Caco-2 (cell line): ENCODE results near the gene ATG12. TPM values are rescaled to one million over a fixed set of nuclear protein-coding genes. Genes with fewer than 3 reads are reported as not detected.

Experiments
- BruUV-seq: library from RNA; stranded (reverse); fragments of 400-500 nt; replicated peaks from 2 replicates; lab custom pipeline; 2021; lab: Mats Ljungman, UMichigan
- CTCF ChIA-PET: fragments of 300-600 bp; sonication (Branson Sonifier 250); formaldehyde crosslinking; loops from one replicate; lab custom pipeline; 2022; ENCODE audit warnings: antibody characterized with exemption; lab: Charles Lee
- POLR2A ChIA-PET: fragments of 300-600 bp; sonication (Branson Sonifier 250); formaldehyde crosslinking; loops from one replicate; lab custom pipeline; 2022; ENCODE audit warnings: antibody characterized with exemption; lab: Charles Lee
- DNase-seq, 2 experiments: peaks; one replicate each; pipeline versions ENCODE4 v3.0.0 to v3.0.0-alpha.2; 2020 to 2022
- H3K27me3 ChIP-seq: replicated peaks from 2 replicates; pipeline ENCODE4 v1.6.0; 2011; ENCODE audit warnings: low read length; ENCODE audit not compliant: control insufficient read depth, insufficient read depth
- H3K36me3 ChIP-seq: 2 replicates; pipeline ENCODE4 v1.5.1; 2011; ENCODE audit warnings: low read length; ENCODE audit not compliant: control insufficient read depth, insufficient read depth
- H3K4me1 ChIP-seq: fragments of 250-450 bp; sonication (Bioruptor Pico); 2 replicates; pipeline ENCODE4 v1.5.1; 2020; ENCODE audit warnings: mild to moderate bottlenecking
- H3K4me3 ChIP-seq: 2 replicates; pipeline ENCODE4 v1.5.1; 2011; ENCODE audit warnings: low read depth, mild to moderate bottlenecking, control low read depth, low read length
- H3K9me3 ChIP-seq: fragments of 250-450 bp; sonication (Bioruptor Pico); 2 replicates; pipeline ENCODE4 v1.5.1; 2020; ENCODE audit warnings: mild to moderate bottlenecking, moderate library complexity
- H3K27ac Mint-ChIP-seq: one replicate; pipeline ENCODE4 v1.8.0; 2022; ENCODE audit warnings: mixed read lengths; ENCODE audit not compliant: unreplicated experiment
- H3K27me3 Mint-ChIP-seq: one replicate; pipeline ENCODE4 v1.8.0; 2022; ENCODE audit warnings: mixed read lengths; ENCODE audit not compliant: insufficient read depth, unreplicated experiment
- H3K36me3 Mint-ChIP-seq: one replicate; pipeline ENCODE4 v1.8.0; 2022; ENCODE audit warnings: mild to moderate bottlenecking, mixed read lengths; ENCODE audit not compliant: insufficient read depth, unreplicated experiment
- H3K4me1 Mint-ChIP-seq: one replicate; pipeline ENCODE4 v1.8.0; 2022; ENCODE audit warnings: low read depth, mixed read lengths; ENCODE audit not compliant: unreplicated experiment
- H3K4me3 Mint-ChIP-seq: one replicate; pipeline ENCODE4 v1.8.0; 2022; ENCODE audit warnings: mild to moderate bottlenecking, moderate library complexity, mixed read lengths; ENCODE audit not compliant: unreplicated experiment
- H3K9me3 Mint-ChIP-seq: one replicate; pipeline ENCODE4 v1.8.0; 2022; ENCODE audit warnings: mixed read lengths; ENCODE audit not compliant: unreplicated experiment
- CTCF ChIP-seq, 2 experiments: fragments of 200-600 bp in 1 of 2; IDR thresholded peaks; 1 replicate in 1 of 2; 2 replicates in 1 of 2; pipeline versions ENCODE4 v1.5.1 to v1.8.0; 2011 to 2022; ENCODE audit warnings: antibody characterized with exemption in 1 of 2, control low read depth in 1 of 2, inconsistent platforms in 1 of 2, low read depth in 1 of 2, low read length in 1 of 2, mild to moderate bottlenecking in 1 of 2, moderate library complexity in 1 of 2; ENCODE audit not compliant: insufficient read depth in 1 of 2, severe bottlenecking in 1 of 2, unreplicated experiment in 1 of 2
- intact Hi-C: fragments of 100-400 bp; cut with micrococcal nuclease; formaldehyde crosslinking; loops from one replicate; pipeline ENCODE4 v1.10.0; 2022; ENCODE audit not compliant: unreplicated experiment
- total RNA-seq: library from RNA; stranded (reverse); gene quantifications from 2 replicates; pipeline ENCODE4 v1.2.3, GENCODE V29; 2022

Gene ATG12
- total RNA-seq, 1 experiment from 2014 or later, result 46.8 TPM

- no peak for TF ChIP-seq CTCF (IDR thresholded peaks at IDR 0.05; ENCODE audit: insufficient read depth in 1 of 2, low read depth in 1 of 2, low read length in 1 of 2, severe bottlenecking in 1 of 2, unreplicated experiment in 1 of 2)
- H3K4me1 ChIP-seq, result no peaks in the 10 kb centered on the region
- Mint-ChIP-seq H3K27ac (no peak overlapping the region), H3K9me3 (no peaks in the 10 kb centered on the region), H3K27me3 (peaks cover 11% of the 10 kb centered on the region), H3K4me3 (no peak overlapping the region), H3K4me1 (peaks cover 6% of the 10 kb centered on the region), H3K36me3 (no peaks in the 10 kb centered on the region)
- no peak overlapping the region for H3K4me3 ChIP-seq
- no peaks in the 10 kb centered on the region for H3K36me3 ChIP-seq
- CTCF ChIA-PET, result no interaction called here
- no peaks in the 10 kb centered on the region for H3K27me3 ChIP-seq
- no peak for DNase-seq
- no TSS peak for BruUV-seq
- intact Hi-C loops, result no loop called here
- POLR2A ChIA-PET, result no interaction called here
- no peaks in the 10 kb centered on the region for H3K9me3 ChIP-seq
Observed at GRCh38 chr5:115787426-115787825, 53.9 kb downstream of the ATG12 start.

GRCh38 chr5:115785381-115786065 lies 55.8 kb downstream of the ATG12 start:
- BruUV-seq, result no TSS peak
- H3K27ac Mint-ChIP-seq, result no peak overlapping the region

GRCh38 chr5:115778417-115778816 lies 62.9 kb downstream of the ATG12 start:
- TF ChIP-seq CTCF (IDR thresholded peaks at IDR 0.05; ENCODE audit: insufficient read depth in 1 of 2, low read depth in 1 of 2, low read length in 1 of 2, severe bottlenecking in 1 of 2, unreplicated experiment in 1 of 2), result no peak
- peaks cover 6% of the 10 kb centered on the region; the same call in 1 of the 2 replicates for H3K4me1 ChIP-seq
- no peak overlapping the region for H3K4me3 Mint-ChIP-seq
- no TSS peak for BruUV-seq
- ChIA-PET POLR2A (no interaction called here), CTCF (no interaction called here)
- H3K27ac Mint-ChIP-seq, result no peak overlapping the region
- no peak overlapping the region for H3K4me3 ChIP-seq
- H3K4me1 Mint-ChIP-seq, result peaks cover 14% of the 10 kb centered on the region
- intact Hi-C loops, result no loop called here
- no peaks in the 10 kb centered on the region for H3K9me3 Mint-ChIP-seq
- H3K27me3 Mint-ChIP-seq, result no peaks in the 10 kb centered on the region
- peak in 1 of 2 experiments; percentile 2 for DNase-seq
- H3K9me3 ChIP-seq, result no peaks in the 10 kb centered on the region
- no peaks in the 10 kb centered on the region for H3K36me3 Mint-ChIP-seq
- no peaks in the 10 kb centered on the region for H3K36me3 ChIP-seq
- no peaks in the 10 kb centered on the region for H3K27me3 ChIP-seq

More at GRCh38 chr5:115785381-115786065, 55.8 kb downstream of the ATG12 start:
- H3K9me3 Mint-ChIP-seq, result no peaks in the 10 kb centered on the region
- intact Hi-C loops, result no loop called here
- peaks cover 14% of the 10 kb centered on the region for H3K4me1 Mint-ChIP-seq
- H3K27me3 ChIP-seq, result no peaks in the 10 kb centered on the region
- no peak overlapping the region for H3K4me3 ChIP-seq
- H3K27me3 Mint-ChIP-seq, result peaks cover 11% of the 10 kb centered on the region
- H3K36me3 Mint-ChIP-seq, result no peaks in the 10 kb centered on the region
- no peaks in the 10 kb centered on the region for H3K9me3 ChIP-seq
- ChIA-PET POLR2A (no interaction called here), CTCF (no interaction called here)
- no peak for DNase-seq
- H3K4me3 Mint-ChIP-seq, result no peak overlapping the region
- H3K4me1 ChIP-seq, result no peaks in the 10 kb centered on the region
- no peak for TF ChIP-seq CTCF (IDR thresholded peaks at IDR 0.05; ENCODE audit: insufficient read depth in 1 of 2, low read depth in 1 of 2, low read length in 1 of 2, severe bottlenecking in 1 of 2, unreplicated experiment in 1 of 2)
- no peaks in the 10 kb centered on the region for H3K36me3 ChIP-seq

Other genes starting within 250 kb of the ATG12 start
- 0.91 TPM in 2 replicates for gene TICAM2, start 239.1 kb downstream of the ATG12 start, total RNA-seq
- 71.5 and 73.9 TPM in 2 replicates for gene TMED7, start 215.5 kb downstream of the ATG12 start, total RNA-seq
- not detected in 2 replicates for gene CDO1, start 24.9 kb downstream of the ATG12 start, total RNA-seq
- gene AP3S1, start 370 bp upstream of the ATG12 start, total RNA-seq, result 104 and 106 TPM in 2 replicates
- 0.27 and 0.42 TPM in 2 replicates for gene LVRN, start 120.9 kb upstream of the ATG12 start, total RNA-seq
- not detected in 2 replicates for gene ARL14EPL, start 190.9 kb upstream of the ATG12 start, total RNA-seq
- gene COMMD10, start 243.5 kb upstream of the ATG12 start, total RNA-seq, result 26.4 and 30.4 TPM in 2 replicates